G401.6 (cell line): ENCODE results near the gene HACD4.

Experiments
- FAIRE-seq: peaks from 2 replicates; lab custom pipeline; 2012; peaks lifted over from hg19 to GRCh38; lab: Jason Lieb, UNC

HACD4 gene

DNA sequence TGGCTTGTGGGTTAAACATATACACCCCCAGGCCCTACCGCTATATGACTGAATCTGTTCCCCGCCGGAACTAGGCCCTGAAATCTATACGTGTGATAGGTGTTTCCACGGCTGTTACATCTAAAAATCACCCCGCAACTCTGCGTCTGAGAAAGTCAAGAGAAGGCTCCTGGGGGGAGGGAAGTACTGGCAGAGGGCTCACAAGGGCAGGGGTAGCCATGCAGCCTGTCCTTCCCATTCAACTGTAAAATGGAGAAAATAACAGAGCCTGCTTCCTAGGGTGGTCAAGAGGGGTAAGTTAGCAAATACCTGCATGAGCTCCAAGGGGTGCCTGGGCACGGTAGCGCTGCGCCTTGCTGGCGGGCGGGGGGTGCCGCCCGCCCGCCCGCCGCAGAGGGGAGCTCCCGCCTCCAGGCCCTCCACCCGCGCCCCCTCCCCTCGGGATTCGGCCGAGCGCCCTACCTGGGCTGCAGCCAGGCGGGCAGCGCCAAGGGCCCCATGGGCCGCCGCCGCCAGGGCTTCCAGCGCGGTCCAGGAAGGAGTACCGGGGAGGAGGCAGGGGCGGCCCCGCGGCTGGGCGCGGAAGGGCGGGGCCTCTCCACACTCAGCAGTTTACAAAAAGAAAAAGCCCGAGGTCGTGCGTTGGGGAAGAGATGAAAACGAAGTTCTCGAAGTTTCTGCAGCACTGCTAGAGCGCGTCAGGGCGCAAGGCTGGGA lies at the start of gene HACD4:
Gene HACD4 (minus strand): TSS at position 550 of the 717 bp plus-strand sequence. CDS start 50 bp downstream, at position 500.
- FAIRE-seq, result no peak

DNA sequence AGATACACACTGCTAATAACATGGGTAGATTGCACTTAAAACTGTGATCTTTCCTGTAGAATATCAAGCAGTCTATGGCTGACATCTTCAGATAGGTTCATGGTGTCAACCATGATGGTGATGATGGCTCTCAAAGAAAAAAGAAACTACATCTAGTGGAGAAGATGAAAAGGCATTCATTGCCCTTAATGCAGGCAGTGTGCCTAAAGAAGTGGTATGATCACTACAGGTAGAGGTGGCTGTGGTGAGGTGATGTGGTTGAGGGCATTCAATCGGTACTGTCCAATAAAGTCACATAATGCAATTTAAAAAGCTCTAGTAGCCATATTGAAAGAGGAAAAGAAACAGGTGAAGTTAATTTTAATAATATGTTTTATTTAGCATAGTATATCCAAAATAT lies 49.4 kb upstream of the HACD4 start:
- no peak for FAIRE-seq

- no peak for FAIRE-seq
Observed at GRCh38 chr9:21078702-21079101, 47.3 kb upstream of the HACD4 start.

DNA sequence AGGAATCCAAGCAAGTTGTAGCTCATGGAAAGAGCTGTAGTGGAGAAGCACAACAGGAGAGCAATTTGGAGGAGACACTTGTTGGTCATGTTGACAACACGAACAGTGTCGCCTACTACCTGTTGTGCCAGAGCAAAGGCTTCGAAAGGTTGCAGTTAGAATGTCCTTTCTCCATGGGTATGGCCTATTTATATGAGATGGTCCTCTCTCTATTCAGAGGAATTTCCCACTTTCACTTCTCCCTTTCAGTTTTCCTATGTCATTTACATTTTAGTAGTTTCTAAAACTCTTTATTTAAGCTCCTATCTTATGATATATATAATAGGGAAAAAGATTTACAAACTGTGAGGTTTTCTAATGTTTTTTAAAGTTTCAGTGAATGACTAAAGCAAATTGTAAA lies 46.3 kb upstream of the HACD4 start, which contains the start of gene IFNB1:
Gene IFNB1 (minus strand): TSS at position 162 of the 400 bp plus-strand sequence. CDS start 73 bp downstream, at position 89.
- no peak for FAIRE-seq

GRCh38 chr9:21075484-21075883 lies 44.0 kb upstream of the HACD4 start:
- no peak for FAIRE-seq

- FAIRE-seq, result no peak
Observed at GRCh38 chr9:21070906-21071305, 39.5 kb upstream of the HACD4 start.

GRCh38 chr9:21070171-21070571 lies 38.7 kb upstream of the HACD4 start:
- FAIRE-seq, result no peak

- FAIRE-seq, result no peak
Observed at GRCh38 chr9:21060919-21061561, 29.6 kb upstream of the HACD4 start.

DNA sequence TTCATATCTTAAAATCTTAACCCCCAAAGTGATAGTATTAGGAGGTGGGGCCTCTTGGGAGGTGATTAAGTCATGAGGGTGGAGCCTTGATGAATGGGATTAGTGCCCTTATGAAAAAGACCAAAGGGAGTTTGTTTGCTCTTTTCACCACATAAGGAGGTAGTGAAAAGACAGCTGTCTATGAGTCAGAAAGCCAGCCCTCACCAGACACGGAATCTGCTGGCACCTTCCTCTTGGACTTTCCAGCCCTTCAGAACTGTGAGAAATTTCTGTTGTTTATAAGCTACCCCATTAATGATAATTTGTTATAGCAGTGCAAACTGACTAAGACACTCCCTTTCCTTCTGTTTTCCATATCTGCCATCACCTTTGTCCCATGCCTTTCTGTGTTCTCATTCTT lies 25.5 kb upstream of the HACD4 start:
- no peak for FAIRE-seq

DNA sequence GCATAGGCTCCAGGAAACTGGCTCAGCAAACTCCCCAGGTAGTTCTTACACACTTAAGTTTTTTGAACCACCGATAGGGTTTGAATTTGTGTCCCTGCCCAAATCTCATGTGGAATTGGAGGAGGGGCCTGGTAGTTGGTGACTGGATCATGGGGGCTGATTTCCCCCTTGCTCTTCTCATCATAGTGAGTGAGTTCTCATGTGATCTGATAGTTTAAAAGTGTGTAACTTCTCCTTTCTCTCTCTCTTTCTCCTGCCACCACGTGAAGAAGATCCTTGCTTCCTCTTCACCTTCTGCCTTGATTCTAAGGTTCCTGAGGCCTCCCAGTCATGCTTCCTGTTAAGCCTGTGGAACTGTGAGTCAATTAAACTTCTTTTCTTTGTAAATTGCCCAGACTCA lies 22.4 kb upstream of the HACD4 start:
- FAIRE-seq, result no peak

DNA sequence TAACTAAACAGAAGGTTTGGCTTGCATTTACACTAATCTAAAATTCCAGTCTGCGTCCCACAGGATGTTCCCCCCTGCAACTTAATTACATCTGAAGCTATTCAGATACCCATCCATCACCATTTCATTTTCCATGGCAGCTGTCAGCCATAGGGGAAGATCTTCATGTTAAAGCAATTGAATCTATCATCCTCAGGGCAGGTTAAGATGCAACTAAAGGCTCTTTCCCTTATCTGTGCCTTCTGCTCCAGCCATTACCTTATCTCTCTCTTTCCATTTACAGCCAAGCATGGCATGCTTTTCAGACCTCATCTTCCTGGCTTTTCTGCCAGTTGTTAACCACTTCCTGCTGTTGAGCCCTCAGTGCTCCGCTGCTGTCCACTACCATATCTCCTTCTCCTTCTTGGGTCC lies 15.8 kb upstream of the HACD4 start:
- no peak for FAIRE-seq

- no peak for FAIRE-seq
Observed at GRCh38 chr9:21043841-21044240, 12.4 kb upstream of the HACD4 start.

DNA sequence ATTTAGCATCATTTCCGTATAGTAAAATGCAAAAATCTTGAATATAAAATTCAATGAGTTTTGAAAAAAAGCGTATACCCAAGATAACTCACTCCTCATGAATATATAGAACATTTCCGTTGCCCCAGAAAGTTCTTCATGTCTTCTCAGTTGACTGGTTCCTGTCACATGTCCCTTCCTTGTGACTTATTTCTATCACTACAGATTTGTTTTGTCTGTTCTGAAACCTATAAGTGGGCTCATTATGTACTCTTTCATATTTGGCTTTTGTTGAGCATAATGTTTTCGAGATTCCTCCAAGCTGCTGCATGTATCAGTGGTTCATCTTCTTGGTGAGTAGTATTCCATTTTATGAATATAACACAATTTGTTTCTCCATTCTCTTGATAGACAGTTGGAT lies 11.0 kb upstream of the HACD4 start:
- FAIRE-seq, result no peak

DNA sequence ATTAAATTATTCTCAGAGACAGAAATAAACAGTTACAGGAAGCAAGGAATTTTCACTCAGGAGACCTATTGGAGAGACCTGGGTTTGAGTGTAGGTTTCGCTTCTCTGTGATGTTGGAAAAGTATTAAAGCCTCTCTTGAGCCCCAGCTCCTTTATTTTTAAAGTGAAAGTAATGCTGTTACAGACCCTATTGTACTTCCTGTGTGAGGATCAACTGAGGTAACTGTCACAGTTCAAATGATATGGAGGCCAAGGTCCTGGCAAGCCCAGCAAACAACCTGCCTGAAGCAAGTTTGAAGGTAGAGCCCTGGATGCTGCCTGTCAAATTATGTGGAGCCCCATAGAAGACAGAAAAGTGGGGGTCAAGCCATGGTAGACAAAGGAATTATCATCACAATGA lies 7.9 kb upstream of the HACD4 start:
- no peak for FAIRE-seq

- FAIRE-seq, result no peak
Observed at GRCh38 chr9:21037278-21037677, 5.8 kb upstream of the HACD4 start.

GRCh38 chr9:21031808-21032183 lies 356 bp upstream of the HACD4 start:
- FAIRE-seq, result no peak

GRCh38 chr9:21030389-21031035 lies 928 bp downstream of the HACD4 start:
- no peak for FAIRE-seq

- FAIRE-seq, result no peak
Observed at GRCh38 chr9:21029661-21030060, 1.8 kb downstream of the HACD4 start.

DNA sequence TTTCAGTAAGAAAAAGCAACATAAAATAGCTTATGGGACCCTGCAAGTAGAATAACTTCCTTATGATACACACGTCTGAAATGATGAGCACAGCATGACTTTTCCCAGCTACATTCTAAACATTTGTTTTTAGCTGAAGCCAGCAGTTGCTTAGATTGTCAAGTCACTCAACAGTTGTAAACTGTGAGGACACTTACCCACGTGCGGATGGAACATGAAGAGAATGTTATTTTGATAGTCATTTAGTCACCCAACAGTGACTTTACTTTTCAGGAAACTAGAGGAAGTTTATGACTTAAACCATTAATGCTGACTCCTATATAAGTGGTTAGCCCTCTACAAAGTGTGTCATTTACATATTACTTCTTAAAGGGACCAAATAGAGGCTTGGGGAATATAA lies 3.0 kb downstream of the HACD4 start:
- FAIRE-seq, result no peak

DNA sequence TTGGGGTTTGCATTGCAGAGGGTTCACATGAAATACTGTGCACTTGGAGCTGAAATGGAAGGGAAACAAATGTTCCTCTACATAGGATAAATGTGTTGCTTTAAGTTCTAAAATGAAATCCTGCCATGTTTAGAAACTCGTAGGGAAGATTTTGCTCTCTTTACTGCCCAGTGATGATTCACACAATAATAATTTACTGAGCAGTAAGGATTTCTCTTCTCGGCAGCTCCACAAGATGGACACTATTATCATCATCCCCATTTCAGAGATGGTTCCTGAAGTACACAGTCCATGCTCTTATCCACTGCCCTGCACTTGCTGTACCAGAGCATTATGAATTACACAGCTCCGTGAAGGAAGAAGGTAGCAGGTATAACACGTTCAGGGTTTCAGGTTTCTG lies 4.1 kb downstream of the HACD4 start:
- no peak for FAIRE-seq

DNA sequence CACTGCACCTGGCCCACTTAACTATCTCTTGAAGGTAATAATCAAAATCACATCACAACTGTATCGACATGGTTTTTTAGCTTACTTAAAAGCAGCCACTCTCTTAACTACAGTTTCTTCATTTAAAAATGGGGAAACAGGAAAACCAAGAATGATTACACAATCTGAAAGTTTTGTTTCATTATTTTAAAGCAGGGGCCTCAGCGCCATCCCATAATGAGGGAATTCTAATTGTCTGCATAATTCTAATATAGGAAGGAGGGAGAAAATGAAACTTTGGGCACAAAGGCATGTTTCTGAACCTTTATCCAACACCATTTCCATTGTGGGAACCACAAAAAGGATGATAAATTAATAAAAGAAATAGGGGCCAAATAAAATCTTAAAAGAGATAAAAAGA lies 7.6 kb downstream of the HACD4 start:
- FAIRE-seq, result no peak

- no peak for FAIRE-seq
Observed at GRCh38 chr9:21018177-21018576, 13.3 kb downstream of the HACD4 start.

DNA sequence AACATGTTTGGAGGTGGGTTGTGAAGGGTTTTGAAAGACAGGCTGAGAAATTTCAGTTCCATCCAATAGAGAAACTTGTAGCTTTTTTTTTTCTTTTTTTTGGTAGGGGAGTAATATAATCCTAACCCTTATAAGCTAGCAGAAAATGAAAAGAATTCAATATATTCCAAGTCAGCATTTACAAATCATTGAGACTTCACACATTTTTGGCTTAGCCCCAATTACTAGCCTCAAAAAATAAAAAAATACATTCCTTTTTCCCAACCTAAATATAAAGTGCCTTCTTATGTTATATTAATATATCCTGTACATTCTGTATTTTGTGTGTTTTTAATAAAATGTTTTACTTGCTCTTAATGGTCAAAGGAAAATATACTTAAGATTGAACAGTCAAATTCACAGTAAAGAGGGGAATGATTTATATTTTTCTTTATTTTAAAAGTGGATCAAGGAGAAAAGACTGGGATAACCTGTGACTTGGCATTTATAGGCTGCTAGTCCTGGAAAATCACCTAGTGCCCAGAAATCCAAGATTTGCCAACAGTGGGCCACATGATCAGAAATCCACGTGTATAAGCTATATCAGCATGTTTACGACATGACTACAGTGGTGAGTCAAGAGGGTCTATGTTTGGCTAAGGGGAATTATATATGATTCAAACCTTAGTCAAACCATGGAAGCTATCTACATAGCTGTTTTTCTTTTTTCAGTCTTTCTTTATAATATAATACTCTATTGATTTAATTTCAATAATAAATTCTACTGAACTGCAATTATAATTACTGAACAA lies 14.5 kb downstream of the HACD4 start:
- FAIRE-seq, result no peak
